Activated naive CD8-positive, alpha-beta T cell treated with anti-CD3 and anti-CD28 coated beads for 36 hours (primary cell): ENCODE measurements around the gene MTA2. TPM values are rescaled to one million over a fixed set of nuclear protein-coding genes. Genes with fewer than 3 reads are reported as not detected.
A peak's percentile ranks its signal among the peaks of the same experiment; 100 is the strongest.
"Not testable (repeated sequence)": the region's sequence is repeated elsewhere in the genome, so short reads cannot be mapped to it uniquely, and the experiment has no call there.

ENCODE experiments used
- DNase-seq: peaks from one replicate; pipeline ENCODE4 v3.0.0; 2021
- H3K27ac Mint-ChIP-seq: one replicate; pipeline ENCODE4 v1.8.0; 2022; ENCODE audit warnings: mild to moderate bottlenecking, moderate library complexity, mixed read lengths
- H3K27me3 Mint-ChIP-seq: one replicate; pipeline ENCODE4 v1.8.0; 2022; ENCODE audit warnings: mild to moderate bottlenecking, mixed read lengths
- H3K36me3 Mint-ChIP-seq: one replicate; pipeline ENCODE4 v1.8.0; 2021; ENCODE audit warnings: mild to moderate bottlenecking, mixed read lengths
- H3K4me1 Mint-ChIP-seq: one replicate; pipeline ENCODE4 v1.8.0; 2021; ENCODE audit warnings: mixed read lengths
- H3K4me3 Mint-ChIP-seq: one replicate; pipeline ENCODE4 v1.8.0; 2022; ENCODE audit warnings: mild to moderate bottlenecking, moderate library complexity, mixed read lengths
- H3K9me3 Mint-ChIP-seq: one replicate; pipeline ENCODE4 v1.8.0; 2022; ENCODE audit warnings: mixed read lengths
- total RNA-seq, 2 experiments: library from RNA; stranded (reverse); gene quantifications; one replicate each; pipeline ENCODE4 v1.2.3, GENCODE V29; 2021

Gene MTA2
- total RNA-seq, 2 experiments from 2014 or later: 196 to 200 TPM

DNA sequence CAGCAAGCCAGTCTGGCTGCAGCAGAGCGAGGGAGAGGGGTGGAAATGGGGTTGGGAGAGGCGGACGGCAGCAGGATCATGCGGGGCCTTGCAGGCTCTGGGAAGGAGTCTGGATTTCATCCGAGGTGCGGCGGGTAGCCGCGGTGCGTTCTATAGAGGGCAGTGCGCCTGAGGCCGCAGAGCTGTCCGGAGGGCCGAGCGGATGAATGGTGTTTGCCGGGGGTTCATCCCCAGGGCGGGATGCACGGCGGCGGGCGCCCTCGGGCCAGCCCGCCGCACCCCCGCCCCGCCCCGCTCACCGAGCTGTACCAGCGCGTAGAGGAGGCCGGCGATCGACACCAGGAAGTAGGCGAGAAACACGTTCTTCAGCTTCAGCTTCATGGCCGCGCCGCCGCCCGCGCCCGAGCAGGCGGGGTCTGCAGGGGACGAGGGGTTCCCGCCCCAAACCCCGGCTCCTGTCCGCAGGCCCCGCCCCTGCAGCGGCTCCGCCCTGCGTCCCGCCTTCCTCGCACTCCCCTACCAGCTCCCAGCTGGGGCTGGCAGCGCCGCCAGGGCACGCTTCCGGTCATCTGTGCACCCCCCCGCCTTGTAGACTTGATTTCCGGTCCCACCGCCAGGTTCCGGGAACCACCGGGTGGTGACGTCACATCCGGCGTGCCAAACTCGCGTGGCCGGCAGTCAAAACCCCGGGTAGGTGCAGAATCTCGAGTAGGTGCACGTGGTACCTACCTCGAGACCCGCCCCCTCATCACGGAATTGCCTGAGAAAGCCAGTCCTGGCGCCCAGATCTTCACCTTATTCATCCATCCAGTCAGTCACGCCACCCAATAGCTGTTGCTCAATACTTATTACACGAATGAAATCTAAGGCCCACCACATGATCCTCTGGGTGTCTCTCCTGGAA is 20.2 kb upstream of the MTA2 start, which contains the start of gene B3GAT3:
Gene B3GAT3, minus strand, starts transcription at position 420 of the 904 bp plus-strand sequence. Its CDS starts 39 bp downstream, at position 381.
- Mint-ChIP-seq H3K27ac (peak within 1 kb of the TSS; percentile 95), H3K4me1 (peaks cover 29% of the 10 kb centered on the region), H3K9me3 (no peaks in the 10 kb centered on the region), H3K36me3 (peaks cover 48% of the 10 kb centered on the region), H3K4me3 (peak within 1 kb of the TSS; percentile 96), H3K27me3 (no peaks in the 10 kb centered on the region)
- peak; percentile 97 for DNase-seq

DNA sequence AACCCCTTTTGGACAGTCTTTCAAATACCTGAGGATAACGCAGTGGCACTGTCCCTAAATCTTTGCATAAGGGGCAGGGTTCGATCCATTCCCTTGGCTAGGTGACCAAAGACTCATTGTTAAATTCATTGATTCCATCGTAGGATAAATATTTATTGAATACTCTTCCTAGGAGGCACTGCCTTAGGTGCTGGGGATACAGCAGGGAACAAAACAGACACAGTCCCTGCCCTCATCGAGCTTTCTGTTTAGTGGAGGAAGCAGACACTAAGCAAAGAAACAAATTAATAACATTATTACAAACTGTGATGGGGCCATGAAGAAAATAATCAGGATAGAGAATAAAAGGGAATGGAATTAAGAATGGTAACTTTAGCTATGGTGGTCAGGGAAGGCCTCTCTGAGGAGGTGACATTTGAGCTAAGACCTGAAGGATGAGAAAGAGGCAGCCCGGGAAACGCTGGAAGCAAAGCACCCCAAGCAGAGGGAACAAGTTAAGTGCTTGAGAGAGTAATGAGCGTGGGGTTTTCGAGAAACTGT is 19.4 kb upstream of the MTA2 start:
- Mint-ChIP-seq H3K36me3 (peaks cover 49% of the 10 kb centered on the region), H3K9me3 (no peaks in the 10 kb centered on the region), H3K4me3 (peak overlapping the region; percentile 96), H3K4me1 (peaks cover 31% of the 10 kb centered on the region), H3K27ac (peak overlapping the region; percentile 93), H3K27me3 (no peaks in the 10 kb centered on the region)
- no peak for DNase-seq

DNA sequence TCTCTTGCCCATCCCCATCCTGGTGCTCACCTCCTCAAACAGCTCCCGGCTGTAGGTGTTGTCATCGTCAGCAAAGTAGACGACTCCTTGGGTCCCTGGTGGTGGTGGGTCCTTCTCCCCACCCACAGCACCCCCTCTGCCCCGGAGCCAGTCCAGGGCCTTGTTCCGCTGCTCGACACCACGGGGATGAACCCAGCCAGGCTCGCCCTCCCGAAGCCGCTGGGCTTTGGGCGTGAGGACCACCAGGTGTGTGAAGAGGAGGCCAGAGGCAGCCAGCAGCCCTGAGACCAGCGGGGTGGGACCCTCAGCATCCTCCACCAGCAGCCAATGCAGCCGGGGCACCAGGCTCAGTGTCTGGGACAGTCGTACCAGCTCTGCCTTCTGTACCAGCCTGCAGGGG is 15.3 kb upstream of the MTA2 start:
- Mint-ChIP-seq H3K4me1 (peaks cover 32% of the 10 kb centered on the region), H3K36me3 (peaks cover 38% of the 10 kb centered on the region)
- H3K4me3 Mint-ChIP-seq, DNase-seq, H3K9me3 Mint-ChIP-seq, H3K27me3 Mint-ChIP-seq, H3K27ac Mint-ChIP-seq: not testable (repeated sequence)

DNA sequence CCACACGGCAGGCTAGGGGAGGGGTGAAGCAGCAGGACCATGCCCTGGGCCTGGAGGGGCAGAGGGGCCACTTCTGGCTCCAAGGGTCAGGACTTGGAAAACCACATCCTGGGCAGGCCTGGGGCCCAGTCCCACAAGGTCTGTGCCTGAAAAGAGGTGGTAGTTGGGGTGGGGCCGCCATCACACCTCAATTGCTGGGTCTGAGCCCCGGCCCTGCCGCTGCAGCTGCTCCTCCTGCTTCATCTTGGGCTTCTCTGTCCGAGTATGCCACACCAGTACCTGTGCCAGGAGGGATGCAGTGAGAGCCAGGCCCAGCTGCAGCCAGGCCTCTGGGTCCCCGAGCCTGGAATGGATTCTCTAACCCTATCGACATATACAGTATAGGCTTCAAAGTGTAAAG is 13.9 kb upstream of the MTA2 start:
- Mint-ChIP-seq H3K4me1 (peaks cover 32% of the 10 kb centered on the region), H3K36me3 (peaks cover 34% of the 10 kb centered on the region), H3K9me3 (no peaks in the 10 kb centered on the region), H3K4me3 (no peak overlapping the region), H3K27me3 (no peaks in the 10 kb centered on the region), H3K27ac (no peak overlapping the region)
- no peak for DNase-seq

DNA sequence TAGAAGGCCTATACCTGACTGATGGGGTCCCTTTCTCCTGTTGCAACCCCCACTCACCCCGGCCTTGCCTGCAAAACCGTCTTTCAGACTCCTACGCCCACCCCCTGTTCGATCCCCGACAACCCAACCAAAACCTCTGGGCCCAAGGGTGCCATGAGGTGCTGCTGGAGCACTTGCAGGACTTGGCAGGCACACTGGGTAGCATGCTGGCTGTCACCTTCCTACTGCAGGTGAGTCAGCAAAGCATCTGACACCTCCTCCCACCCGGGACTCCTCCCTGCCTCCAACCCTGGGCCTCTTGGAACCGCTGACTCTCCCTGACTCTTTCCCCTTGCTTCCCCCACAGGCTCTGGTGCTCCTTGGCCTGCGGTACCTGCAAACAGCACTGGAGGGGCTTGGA is 12.6 kb upstream of the MTA2 start:
- Mint-ChIP-seq H3K4me3 (peak overlapping the region; percentile 3), H3K4me1 (peaks cover 32% of the 10 kb centered on the region), H3K36me3 (peaks cover 35% of the 10 kb centered on the region), H3K9me3 (no peaks in the 10 kb centered on the region), H3K27me3 (no peaks in the 10 kb centered on the region), H3K27ac (peak overlapping the region; percentile 87)
- peak; percentile 43 for DNase-seq

DNA sequence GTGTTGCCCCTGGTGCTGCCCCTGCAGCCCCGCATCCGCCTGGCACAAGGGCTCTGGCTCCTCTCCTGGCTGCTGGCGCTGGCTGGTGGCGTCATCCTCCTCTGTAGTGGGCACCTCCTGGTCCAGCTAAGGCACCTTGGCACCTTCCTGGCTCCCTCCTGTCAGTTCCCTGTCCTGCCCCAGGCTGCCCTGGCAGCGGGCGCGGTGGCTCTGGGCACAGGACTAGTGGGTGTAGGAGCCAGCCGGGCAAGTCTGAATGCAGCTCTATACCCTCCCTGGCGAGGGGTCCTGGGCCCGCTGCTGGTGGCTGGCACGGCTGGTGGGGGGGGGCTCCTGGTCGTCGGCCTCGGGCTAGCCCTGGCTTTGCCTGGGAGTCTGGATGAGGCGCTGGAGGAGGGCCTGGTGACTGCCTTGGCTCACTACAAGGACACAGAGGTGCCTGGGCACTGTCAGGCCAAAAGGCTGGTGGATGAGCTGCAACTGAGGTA is 11.7 kb upstream of the MTA2 start:
- H3K4me1 Mint-ChIP-seq: peaks cover 36% of the 10 kb centered on the region
- H3K27me3 Mint-ChIP-seq: no peaks in the 10 kb centered on the region
- H3K27ac Mint-ChIP-seq: peak overlapping the region; percentile 87
- no peaks in the 10 kb centered on the region for H3K9me3 Mint-ChIP-seq
- peaks cover 35% of the 10 kb centered on the region for H3K36me3 Mint-ChIP-seq
- H3K4me3 Mint-ChIP-seq: no peak overlapping the region
- no peak for DNase-seq

DNA sequence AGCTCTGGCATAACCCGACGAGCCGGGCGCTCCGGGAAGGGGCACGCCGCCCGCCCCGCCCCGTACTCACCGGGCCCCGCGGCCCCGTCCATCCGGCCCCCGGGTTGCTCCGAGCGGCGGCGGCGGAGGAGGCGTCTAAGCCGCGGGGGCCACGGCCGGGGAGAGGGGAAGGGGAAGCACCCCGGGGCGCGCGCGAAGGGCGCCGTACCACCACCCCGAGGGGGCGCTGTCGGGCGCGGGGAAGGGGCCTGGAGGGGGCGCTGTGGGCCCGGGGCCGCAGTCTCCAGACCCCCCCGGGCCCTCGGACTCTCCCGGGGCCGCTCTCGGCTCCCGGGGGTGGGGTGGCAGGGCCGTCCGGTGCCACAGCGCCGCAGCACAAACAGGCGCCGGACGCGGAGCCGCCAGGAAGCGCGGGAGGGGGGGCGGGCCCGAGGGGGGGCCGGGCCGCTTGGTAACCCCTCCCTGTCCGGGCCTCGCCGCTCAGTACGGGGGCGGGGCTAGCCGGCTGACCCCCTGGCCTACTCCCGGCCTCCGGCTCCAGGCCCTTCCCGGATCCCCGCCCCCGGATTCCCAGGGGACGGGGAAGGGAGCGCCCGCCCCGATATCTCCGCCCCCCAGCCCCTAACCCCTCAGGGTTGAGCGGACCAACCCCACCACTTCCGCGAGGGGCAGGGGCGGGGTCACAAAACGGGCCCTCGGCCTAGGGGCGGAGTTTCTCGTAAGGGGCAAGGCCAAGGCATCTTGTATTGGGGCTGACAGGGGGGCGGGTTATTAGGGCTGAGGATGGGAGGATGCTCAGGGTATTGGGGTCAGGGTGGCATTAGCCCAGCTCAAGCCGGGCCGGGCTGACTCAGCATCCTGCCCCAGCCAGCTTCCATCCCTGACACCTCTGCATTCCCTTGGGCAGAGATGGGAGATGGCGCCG is 11.0 kb upstream of the MTA2 start, which contains the start of the genes EML3 and ROM1:
Gene EML3, minus strand, starts transcription at position 410 of the 925 bp plus-strand sequence. Its CDS starts 318 bp downstream, at position 92.
Gene ROM1, plus strand, starts transcription at position 892 of the 925 bp plus-strand sequence. Its CDS starts 25 bp downstream, at position 917.
- Mint-ChIP-seq H3K4me1 (peaks cover 41% of the 10 kb centered on the region), H3K27me3 (no peaks in the 10 kb centered on the region), H3K36me3 (peaks cover 40% of the 10 kb centered on the region), H3K9me3 (no peaks in the 10 kb centered on the region), H3K27ac (peak within 1 kb of the TSS; percentile 95), H3K4me3 (peak within 1 kb of the TSS; percentile 90)
- peak; percentile 90 for DNase-seq

DNA sequence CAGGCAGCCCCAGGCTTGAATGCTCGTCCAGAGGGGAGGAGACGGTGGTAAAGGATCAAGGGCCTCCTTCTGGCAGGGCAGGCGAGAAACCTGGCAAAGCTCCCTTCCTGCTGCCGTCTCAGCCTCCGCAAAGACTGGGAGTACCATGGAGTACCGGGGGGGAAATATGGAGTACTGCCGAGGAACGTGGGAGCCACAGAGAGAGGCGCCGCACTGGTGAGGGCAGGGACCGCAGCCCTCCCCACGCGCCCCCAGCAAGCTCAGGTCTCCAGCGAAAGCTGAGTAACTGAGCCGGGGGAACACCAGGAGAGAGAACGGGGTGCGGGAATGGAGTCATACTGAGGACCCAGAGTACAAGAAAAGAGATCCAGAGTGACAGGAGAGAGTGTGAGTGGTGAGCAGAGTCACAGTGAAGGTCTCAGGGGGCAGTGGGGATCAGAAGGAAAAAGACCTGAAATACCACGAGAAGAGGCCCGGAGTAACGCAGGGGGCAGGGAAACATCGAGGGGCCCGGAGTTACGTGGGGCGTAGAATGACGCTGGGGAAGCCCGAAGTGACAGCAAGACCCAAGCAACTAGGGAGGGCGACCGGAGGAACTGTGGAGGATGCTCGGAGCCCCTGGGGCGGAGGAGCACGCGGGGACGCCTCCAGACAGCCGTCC is 10.2 kb upstream of the MTA2 start:
- peak overlapping the region; percentile 95 for H3K27ac Mint-ChIP-seq
- peaks cover 45% of the 10 kb centered on the region for H3K4me1 Mint-ChIP-seq
- no peaks in the 10 kb centered on the region for H3K9me3 Mint-ChIP-seq
- peaks cover 41% of the 10 kb centered on the region for H3K36me3 Mint-ChIP-seq
- no peaks in the 10 kb centered on the region for H3K27me3 Mint-ChIP-seq
- peak; percentile 56 for DNase-seq
- peak overlapping the region; percentile 90 for H3K4me3 Mint-ChIP-seq

DNA sequence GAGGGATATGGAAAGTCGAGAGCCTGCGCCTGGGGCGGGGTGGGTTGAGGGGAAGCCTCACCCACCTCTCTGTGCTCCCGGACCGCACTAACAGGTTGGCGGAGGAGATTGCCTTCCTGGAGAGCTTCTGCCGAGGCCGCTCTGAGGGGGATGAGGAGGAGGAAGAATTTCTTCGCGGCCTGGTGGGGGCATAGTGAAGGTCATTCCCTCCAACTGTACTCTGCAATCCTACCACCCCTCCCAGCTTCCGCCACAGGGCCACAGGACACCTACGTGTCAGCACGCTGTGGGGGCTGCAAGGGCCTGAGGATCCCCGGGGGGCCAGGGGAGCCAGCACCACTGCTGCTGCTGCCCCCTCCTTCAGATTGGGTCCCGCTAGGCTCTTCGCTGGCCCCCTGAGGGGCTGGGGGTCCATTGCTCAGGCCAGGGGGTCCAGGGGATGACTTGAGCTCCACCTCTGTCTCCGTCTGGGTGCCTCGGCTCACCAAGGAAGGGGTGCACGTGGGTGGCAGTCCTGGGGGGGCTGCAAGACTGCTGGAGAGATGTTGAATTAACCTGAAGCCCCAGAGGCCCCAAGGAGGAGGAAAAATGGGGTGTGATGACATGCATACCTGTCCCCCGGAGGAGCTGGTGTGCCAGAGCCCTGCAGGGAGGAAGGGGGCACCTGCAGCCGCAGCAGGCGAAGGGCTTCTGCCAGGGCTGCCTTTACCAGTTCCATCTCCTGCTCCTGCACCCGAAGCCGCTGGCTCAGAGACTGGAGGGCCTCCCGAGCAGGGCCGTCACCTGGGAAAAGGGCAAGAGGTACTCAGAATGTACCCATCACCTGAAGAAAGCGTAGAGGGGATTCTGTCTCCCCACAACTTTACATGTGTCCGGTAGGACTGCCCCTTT is 9.4 kb upstream of the MTA2 start:
- peak overlapping the region; percentile 95 for H3K27ac Mint-ChIP-seq
- no peaks in the 10 kb centered on the region for H3K27me3 Mint-ChIP-seq
- peaks cover 42% of the 10 kb centered on the region for H3K36me3 Mint-ChIP-seq
- H3K4me3 Mint-ChIP-seq: peak overlapping the region; percentile 90
- no peaks in the 10 kb centered on the region for H3K9me3 Mint-ChIP-seq
- H3K4me1 Mint-ChIP-seq: peaks cover 48% of the 10 kb centered on the region
- no peak for DNase-seq

DNA sequence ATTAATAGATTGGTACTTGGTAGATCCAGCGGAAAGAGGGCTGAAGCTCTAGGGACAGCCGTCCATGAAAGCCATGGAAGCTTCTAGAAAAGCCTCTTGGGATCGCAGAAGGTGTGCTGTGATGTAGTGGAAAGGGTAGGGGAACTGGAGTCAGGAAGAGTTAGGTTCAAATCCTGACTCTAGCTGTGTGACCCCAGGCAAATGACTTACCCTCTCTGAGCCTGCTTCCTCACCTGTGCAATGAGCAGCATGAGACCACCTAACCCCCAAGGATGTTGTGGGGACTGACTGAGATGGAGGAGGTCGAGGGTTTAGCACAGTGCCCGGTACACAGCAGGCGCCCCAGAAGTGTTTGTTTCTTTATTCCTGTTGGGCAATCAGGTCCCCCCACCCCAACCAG is 8.7 kb upstream of the MTA2 start:
- Mint-ChIP-seq H3K27me3 (no peaks in the 10 kb centered on the region), H3K36me3 (peaks cover 43% of the 10 kb centered on the region), H3K9me3 (no peaks in the 10 kb centered on the region), H3K4me1 (peaks cover 49% of the 10 kb centered on the region), H3K4me3 (peak overlapping the region; percentile 90), H3K27ac (peak overlapping the region; percentile 95)
- DNase-seq: no peak

DNA sequence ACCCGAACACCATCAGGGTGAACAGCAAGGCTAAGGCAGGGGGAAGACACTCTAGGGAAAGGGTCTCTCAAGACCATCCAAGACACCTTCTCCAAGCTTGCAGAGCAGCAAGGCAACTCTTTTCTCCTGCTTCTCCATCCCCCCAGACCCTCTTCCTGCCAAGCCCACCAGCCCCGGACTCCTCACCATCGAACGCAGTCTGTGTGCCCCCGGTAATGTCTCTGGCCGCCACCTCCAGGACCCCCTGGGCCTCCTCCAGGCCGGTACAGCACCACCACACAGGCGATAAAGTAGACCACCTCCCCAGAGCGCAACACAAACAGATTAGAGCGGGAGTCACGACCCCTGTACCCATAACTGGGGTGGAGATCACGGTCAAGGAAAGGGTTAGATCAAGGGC is 7.1 kb upstream of the MTA2 start:
- Mint-ChIP-seq H3K9me3 (no peaks in the 10 kb centered on the region), H3K27me3 (no peaks in the 10 kb centered on the region), H3K36me3 (peaks cover 45% of the 10 kb centered on the region), H3K4me1 (peaks cover 42% of the 10 kb centered on the region), H3K27ac (no peak overlapping the region), H3K4me3 (no peak overlapping the region)
- no peak for DNase-seq

DNA sequence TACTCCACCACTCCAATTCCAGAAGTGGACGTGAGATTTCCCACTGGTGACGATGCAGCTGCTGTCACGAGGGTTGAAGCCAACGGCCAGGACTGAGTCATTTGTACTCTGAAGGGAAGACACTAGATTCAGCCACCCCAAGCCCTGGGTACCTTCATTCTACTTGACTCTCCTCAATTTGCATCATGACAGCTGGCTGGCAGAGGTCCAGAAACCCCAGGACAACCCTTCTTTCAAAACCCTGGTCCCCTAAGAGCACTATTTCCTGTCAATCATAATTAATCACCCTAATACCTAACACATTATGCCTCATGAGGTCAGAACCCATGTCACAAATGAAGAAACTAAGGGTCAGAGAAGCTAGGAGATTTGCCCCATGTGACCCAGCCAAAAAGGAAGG is 6.0 kb upstream of the MTA2 start:
- H3K27me3 Mint-ChIP-seq: no peaks in the 10 kb centered on the region
- peak overlapping the region; percentile 52 for H3K27ac Mint-ChIP-seq
- no peak overlapping the region for H3K4me3 Mint-ChIP-seq
- H3K36me3 Mint-ChIP-seq: peaks cover 53% of the 10 kb centered on the region
- no peaks in the 10 kb centered on the region for H3K9me3 Mint-ChIP-seq
- no peak for DNase-seq
- H3K4me1 Mint-ChIP-seq: peaks cover 40% of the 10 kb centered on the region

DNA sequence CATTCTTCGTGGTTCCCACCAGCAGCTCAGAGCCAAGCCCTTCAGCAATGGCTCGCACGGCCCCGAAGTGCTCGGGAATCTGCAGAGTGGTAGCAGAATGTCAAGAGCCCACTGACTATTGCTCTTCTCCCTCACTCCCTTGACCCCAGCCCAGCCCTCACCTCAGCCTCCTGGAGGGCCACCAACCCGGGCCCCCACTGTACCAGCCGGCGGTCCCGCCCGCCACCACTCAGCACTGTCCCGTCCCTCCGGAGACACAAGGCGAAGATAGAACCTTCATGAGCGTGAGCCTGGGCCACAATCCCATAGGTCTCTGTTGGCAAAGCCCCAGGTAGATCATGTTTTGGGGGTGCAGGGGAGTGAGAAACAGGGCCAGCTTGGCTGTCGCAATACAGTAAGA is 4.2 kb upstream of the MTA2 start:
- no peak for DNase-seq
- no peaks in the 10 kb centered on the region for H3K9me3 Mint-ChIP-seq
- peaks cover 50% of the 10 kb centered on the region for H3K36me3 Mint-ChIP-seq
- H3K4me3 Mint-ChIP-seq: no peak overlapping the region
- H3K27me3 Mint-ChIP-seq: no peaks in the 10 kb centered on the region
- no peak overlapping the region for H3K27ac Mint-ChIP-seq
- peaks cover 43% of the 10 kb centered on the region for H3K4me1 Mint-ChIP-seq
